Mesenchymal stem cell (in vitro differentiated cells and primary cell): ENCODE data around the gene MOV10L1.

Experiments used
- DNase-seq: peaks from one replicate; pipeline ENCODE4 v3.0.0-alpha.2; 2013
- H2AFZ ChIP-seq: one replicate; pipeline ENCODE4 v1.6.1; 2013; ENCODE audit warnings: low read depth, mild to moderate bottlenecking, control low read depth, inconsistent platforms, low read length, moderate library complexity
- H2AK5ac ChIP-seq: 2 replicates; pipeline ENCODE4 v1.6.1; 2013; ENCODE audit warnings: low read length, moderate library complexity, mild to moderate bottlenecking, inconsistent platforms; ENCODE audit not compliant: severe bottlenecking
- H2BK120ac ChIP-seq: one replicate; pipeline ENCODE4 v1.6.1; 2013; ENCODE audit warnings: low read depth, mild to moderate bottlenecking, inconsistent platforms, low read length, moderate library complexity
- H2BK12ac ChIP-seq, 2 experiments: one replicate each; pipeline ENCODE4 v1.6.1; 2013; ENCODE audit warnings: inconsistent platforms in 2 of 2, low read length in 2 of 2, mild to moderate bottlenecking in 2 of 2, moderate library complexity in 2 of 2, control low read depth in 1 of 2
- H2BK15ac ChIP-seq: one replicate; pipeline ENCODE4 v1.6.1; 2013; ENCODE audit warnings: mild to moderate bottlenecking, low read depth, inconsistent platforms; ENCODE audit not compliant: poor library complexity, severe bottlenecking
- H2BK5ac ChIP-seq: 2 replicates; pipeline ENCODE4 v1.6.1; 2013; ENCODE audit warnings: low read depth, mild to moderate bottlenecking, low read length, control low read depth, inconsistent platforms; ENCODE audit not compliant: poor library complexity, severe bottlenecking
- H3K14ac ChIP-seq, 2 experiments: one replicate each; pipeline ENCODE4 v1.6.1; 2013; ENCODE audit warnings: inconsistent platforms in 2 of 2, low read length in 2 of 2, control low read depth in 1 of 2, mild to moderate bottlenecking in 1 of 2, moderate library complexity in 1 of 2
- H3K18ac ChIP-seq, 2 experiments: one replicate each; pipeline ENCODE4 v1.6.1; 2013; ENCODE audit warnings: inconsistent platforms in 2 of 2, low read length in 2 of 2, control low read depth in 1 of 2, low read depth in 1 of 2, mild to moderate bottlenecking in 1 of 2
- H3K23ac ChIP-seq, 2 experiments: one replicate each; pipeline ENCODE4 v1.6.1; 2013; ENCODE audit warnings: inconsistent platforms in 2 of 2, low read length in 2 of 2, mild to moderate bottlenecking in 2 of 2, moderate library complexity in 2 of 2, control low read depth in 1 of 2
- H3K27ac ChIP-seq: 2 replicates; pipeline ENCODE4 v1.5.1; 2013; ENCODE audit warnings: mild to moderate bottlenecking, moderate library complexity, low read length, control low read depth, inconsistent platforms; ENCODE audit not compliant: poor library complexity, severe bottlenecking
- H3K27me3 ChIP-seq, 2 experiments: 2 replicates each; pipeline versions ENCODE4 v1.6.1 to v1.7.0; 2013; ENCODE audit warnings: low read length in 2 of 2, mild to moderate bottlenecking in 2 of 2, moderate library complexity in 2 of 2, control low read depth in 1 of 2, inconsistent platforms in 1 of 2; ENCODE audit not compliant: control insufficient read depth in 1 of 2, insufficient read depth in 1 of 2
- H3K36me3 ChIP-seq, 2 experiments: 2 replicates each; pipeline versions ENCODE4 v1.6.1 to v1.7.0; 2013; ENCODE audit warnings: low read length in 2 of 2, control low read depth in 1 of 2, inconsistent platforms in 1 of 2, low read depth in 1 of 2, mild to moderate bottlenecking in 1 of 2; ENCODE audit not compliant: insufficient read depth in 2 of 2, control insufficient read depth in 1 of 2
- H3K4ac ChIP-seq, 2 experiments: one replicate each; pipeline ENCODE4 v1.6.1; 2013; ENCODE audit warnings: inconsistent platforms in 2 of 2, low read length in 2 of 2, mild to moderate bottlenecking in 2 of 2, moderate library complexity in 2 of 2, control low read depth in 1 of 2, low read depth in 1 of 2
- H3K4me1 ChIP-seq: 2 replicates; pipeline ENCODE4 v1.6.1; 2013; ENCODE audit warnings: low read depth, low read length, control low read depth; ENCODE audit not compliant: control insufficient read depth, insufficient read depth
- H3K4me2 ChIP-seq: 2 replicates; pipeline ENCODE4 v1.6.1; 2013; ENCODE audit warnings: low read length, mild to moderate bottlenecking, inconsistent platforms; ENCODE audit not compliant: poor library complexity, severe bottlenecking
- H3K4me3 ChIP-seq, 2 experiments: 2 replicates each; pipeline versions ENCODE4 v1.5.1 to v1.7.0; 2013; ENCODE audit warnings: low read length in 2 of 2, mild to moderate bottlenecking in 2 of 2, control low read depth in 1 of 2, low read depth in 1 of 2; ENCODE audit not compliant: insufficient read depth in 1 of 2
- H3K79me1 ChIP-seq: replicated peaks from 2 replicates; pipeline ENCODE4 v1.6.1; 2013; ENCODE audit warnings: mild to moderate bottlenecking, control low read depth, low read length, inconsistent platforms; ENCODE audit not compliant: poor library complexity, severe bottlenecking
- H3K9ac ChIP-seq: 2 replicates; pipeline ENCODE4 v1.7.0; 2013; ENCODE audit warnings: mild to moderate bottlenecking, low read length, moderate library complexity
- H3K9me3 ChIP-seq: 2 replicates; pipeline ENCODE4 v1.7.0; 2013; ENCODE audit warnings: mild to moderate bottlenecking, low read length; ENCODE audit not compliant: control insufficient read depth
- H4K8ac ChIP-seq: one replicate; pipeline ENCODE4 v1.6.1; 2013; ENCODE audit warnings: inconsistent platforms, mild to moderate bottlenecking, low read length, moderate library complexity
- H4K91ac ChIP-seq: one replicate; pipeline ENCODE4 v1.6.1; 2013; ENCODE audit warnings: mild to moderate bottlenecking, low read length, inconsistent platforms
- WGBS: methylation state at CpG from one replicate; pipeline ENCODE4 v1.1.7; 2013; ENCODE audit warnings: mixed read lengths; 5-methylcytosine and 5-hydroxymethylcytosine counted together

Gene MOV10L1

DNA sequence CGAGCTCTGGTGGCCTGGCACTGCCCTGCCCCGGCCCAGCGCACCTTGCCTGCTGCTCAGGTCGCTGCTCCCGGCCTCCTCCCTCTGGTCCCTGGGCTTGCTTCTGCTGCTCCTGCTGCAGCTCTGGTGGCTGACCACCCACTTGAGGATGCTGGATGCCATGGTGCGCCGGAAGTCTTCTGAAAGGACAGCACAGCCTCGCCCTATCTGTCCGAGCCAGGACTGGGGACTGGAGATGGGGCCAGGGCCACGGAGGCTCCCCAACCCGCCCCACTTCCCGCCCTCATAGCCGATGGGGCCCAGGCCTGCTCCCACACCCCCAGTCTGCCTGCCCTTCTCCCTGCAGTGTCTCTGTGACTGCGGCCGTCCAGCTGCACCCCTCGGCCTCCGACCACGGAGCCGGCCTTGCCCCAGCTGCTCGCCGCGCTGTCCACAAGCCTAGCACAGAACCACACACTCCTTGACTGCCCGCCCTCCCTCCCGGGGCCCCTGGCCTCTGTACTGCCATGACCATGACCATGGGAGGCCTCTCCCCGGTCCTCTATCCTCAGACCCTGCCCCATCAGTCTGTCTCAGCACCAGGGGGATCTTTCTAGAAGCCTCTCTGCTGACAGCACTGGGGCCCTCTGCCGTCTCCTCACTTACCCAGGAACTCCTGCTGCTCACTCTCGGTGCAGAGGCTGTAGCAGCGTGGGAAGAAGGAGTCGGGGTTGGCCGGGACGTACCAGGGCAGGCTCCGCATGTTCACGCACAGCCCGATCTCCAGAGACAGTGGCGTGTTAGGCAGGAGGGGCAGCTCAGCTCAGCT lies 44.4 kb upstream of the MOV10L1 start:
- H2BK5ac ChIP-seq, result no peak overlapping the region
- no peak overlapping the region for H3K27ac ChIP-seq
- H3K9ac ChIP-seq, result no peak overlapping the region
- no peak overlapping the region for H3K14ac ChIP-seq
- 81% methylated on average over 34 of the region's 35 CpGs for WGBS
- no peak overlapping the region for H4K91ac ChIP-seq
- H3K4me2 ChIP-seq, result no peak overlapping the region
- no peak overlapping the region for H3K4ac ChIP-seq
- no peak overlapping the region for H2AFZ ChIP-seq
- H2BK120ac ChIP-seq, result no peak overlapping the region
- no peak overlapping the region for H2BK12ac ChIP-seq
- no peak overlapping the region for H3K23ac ChIP-seq
- H2BK15ac ChIP-seq, result no peak overlapping the region
- no peaks in the 10 kb centered on the region for H3K79me1 ChIP-seq
- no peaks in the 10 kb centered on the region for H3K4me1 ChIP-seq
- H3K9me3 ChIP-seq, result peaks cover 4% of the 10 kb centered on the region
- no peak overlapping the region for H2AK5ac ChIP-seq
- H3K27me3 ChIP-seq, result peaks cover 0 to 21% of the 10 kb centered on the region in 2 experiments
- H3K18ac ChIP-seq, result no peak overlapping the region
- DNase-seq, result no peak
- no peaks in the 10 kb centered on the region for H3K36me3 ChIP-seq
- no peak overlapping the region for H3K4me3 ChIP-seq
- H4K8ac ChIP-seq, result no peak overlapping the region

DNA sequence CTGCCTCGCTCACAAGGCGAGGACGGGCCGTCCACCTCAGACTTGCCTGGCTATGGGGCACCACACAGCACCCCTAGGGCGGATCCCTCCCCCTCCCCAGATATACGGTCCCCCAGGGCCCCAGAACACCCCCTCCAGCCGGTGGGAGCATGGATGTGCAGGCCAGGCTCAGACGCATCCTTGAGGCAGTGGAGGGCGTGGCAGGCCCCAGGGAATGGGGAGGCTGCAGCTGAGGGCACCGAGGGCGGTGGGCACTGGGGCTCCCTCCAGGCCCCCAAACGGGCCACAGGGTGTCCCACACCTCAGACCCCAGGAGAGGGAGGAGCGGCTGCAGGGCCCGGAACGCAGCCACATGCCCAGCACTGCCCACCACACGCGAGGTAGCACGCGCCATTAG lies 43.8 kb upstream of the MOV10L1 start:
- no peak overlapping the region for H2BK5ac ChIP-seq
- no peak overlapping the region for H3K27ac ChIP-seq
- no peak overlapping the region for H4K8ac ChIP-seq
- no peak overlapping the region for H2AK5ac ChIP-seq
- no peak overlapping the region for H3K4me3 ChIP-seq
- H2BK12ac ChIP-seq, result no peak overlapping the region
- peaks cover 0 to 21% of the 10 kb centered on the region in 2 experiments for H3K27me3 ChIP-seq
- H3K18ac ChIP-seq, result no peak overlapping the region
- no peaks in the 10 kb centered on the region for H3K4me1 ChIP-seq
- DNase-seq, result no peak
- H4K91ac ChIP-seq, result no peak overlapping the region
- H3K14ac ChIP-seq, result no peak overlapping the region
- WGBS, result 87% methylated on average over 19 of the region's 19 CpGs
- H3K36me3 ChIP-seq, result no peaks in the 10 kb centered on the region
- no peak overlapping the region for H3K4ac ChIP-seq
- no peak overlapping the region for H3K23ac ChIP-seq
- no peaks in the 10 kb centered on the region for H3K79me1 ChIP-seq
- H2BK120ac ChIP-seq, result no peak overlapping the region
- no peak overlapping the region for H3K9ac ChIP-seq
- no peak overlapping the region for H2BK15ac ChIP-seq
- H3K4me2 ChIP-seq, result no peak overlapping the region
- peaks cover 4% of the 10 kb centered on the region for H3K9me3 ChIP-seq
- no peak overlapping the region for H2AFZ ChIP-seq

GRCh38 chr22:50046481-50047245 lies 43.1 kb upstream of the MOV10L1 start:
- Histone ChIP-seq H3K14ac (no peak overlapping the region), H3K27ac (no peak overlapping the region), H4K8ac (no peak overlapping the region), H3K4me2 (no peak overlapping the region), H3K9me3 (peaks cover 10% of the 10 kb centered on the region), H3K36me3 (no peaks in the 10 kb centered on the region), H3K4me3 (no peak overlapping the region), H3K9ac (no peak overlapping the region), H3K27me3 (peaks cover 4 to 21% of the 10 kb centered on the region in 2 experiments), H2BK5ac (no peak overlapping the region), H2BK120ac (no peak overlapping the region), H3K4ac (no peak overlapping the region), H3K4me1 (no peaks in the 10 kb centered on the region), H4K91ac (no peak overlapping the region), H3K18ac (no peak overlapping the region), H2AFZ (no peak overlapping the region), H2BK15ac (no peak overlapping the region), H3K23ac (no peak overlapping the region), H2AK5ac (no peak overlapping the region), H3K79me1 (no peaks in the 10 kb centered on the region), H2BK12ac (no peak overlapping the region)
- no peak for DNase-seq
- 90% methylated on average over 26 of the region's 27 CpGs for WGBS

GRCh38 chr22:50047346-50047745 lies 42.5 kb upstream of the MOV10L1 start:
- Histone ChIP-seq H3K18ac (no peak overlapping the region), H3K4ac (no peak overlapping the region), H2BK5ac (no peak overlapping the region), H3K4me2 (no peak overlapping the region), H3K4me1 (no peaks in the 10 kb centered on the region), H3K27ac (no peak overlapping the region), H2BK12ac (no peak overlapping the region), H3K27me3 (peaks cover 4 to 21% of the 10 kb centered on the region in 2 experiments), H3K36me3 (no peaks in the 10 kb centered on the region), H3K9me3 (peaks cover 16% of the 10 kb centered on the region), H2AK5ac (no peak overlapping the region), H4K91ac (no peak overlapping the region), H4K8ac (no peak overlapping the region), H2AFZ (no peak overlapping the region), H3K79me1 (no peaks in the 10 kb centered on the region), H3K14ac (no peak overlapping the region), H2BK120ac (no peak overlapping the region), H3K9ac (no peak overlapping the region), H3K4me3 (no peak overlapping the region), H2BK15ac (no peak overlapping the region), H3K23ac (no peak overlapping the region)
- DNase-seq, result no peak
- whole genome bisulfite sequencing, result 93% methylated on average over 11 of the region's 16 CpGs
